Mammary microvascular endothelial cell (primary cell): Measurements from ENCODE around the gene EEIG2. TPM values are rescaled to one million over a fixed set of nuclear protein-coding genes. Genes with fewer than 3 reads are reported as not detected.

Source experiments
- total RNA-seq: library from RNA; depleted of rRNA; stranded (reverse); fragments of >200 nt; gene quantifications from 2 replicates; pipeline ENCODE4 v1.2.3, GENCODE V29; 2015

The EEIG2 gene
- total RNA-seq: 1.2 TPM in 2 replicates

GRCh38 chr1:108559215-108560186 is at the start of gene EEIG2:
EEIG2 (plus strand) TSS chr1:108560100; CDS start chr1:108560429, 329 bp downstream.

Other genes with a start within 250 kb of the EEIG2 start
- gene NBPF6, start 109.8 kb upstream of the EEIG2 start, total RNA-seq: not detected in 2 replicates
- gene HENMT1, start 101.0 kb downstream of the EEIG2 start, total RNA-seq: 2.5 and 3.6 TPM in 2 replicates
- 8.2 and 9.1 TPM in 2 replicates for gene PRPF38B, start 132.2 kb downstream of the EEIG2 start, total RNA-seq
- gene FNDC7, start 152.8 kb downstream of the EEIG2 start, total RNA-seq: not detected in 2 replicates
- gene STXBP3, start 186.6 kb downstream of the EEIG2 start, total RNA-seq: 31.8 and 33.4 TPM in 2 replicates